GM12878 (cell line): ENCODE data around the gene AARSD1. TPM values are rescaled to one million over a fixed set of nuclear protein-coding genes. Genes with fewer than 3 reads are reported as not detected.
"Not testable (repeated sequence)": the region's sequence is repeated elsewhere in the genome, so short reads cannot be mapped to it uniquely, and the experiment has no call there.

Source experiments
- ATAC-seq: fragments of 200-7000 bp; cut with Tn5 transposase; 3 replicates; pipeline ENCODE4 v1.9.1; 2020; ENCODE audit warnings: mild to moderate bottlenecking, moderate library complexity
- BruUV-seq: library from RNA; stranded (reverse); fragments of 400-500 nt; replicated peaks from 2 replicates; lab custom pipeline; 2021; lab: Mats Ljungman, UMichigan
- CTCF ChIA-PET: fragments of 300-600 bp; sonication (Branson Sonifier 250); formaldehyde crosslinking; extraction: SDS; loops from one replicate; lab custom pipeline; 2021; ENCODE audit warnings: inconsistent platforms; lab: Yijun Ruan, JAX
- POLR2A ChIA-PET: fragments of 350-600 bp; formaldehyde crosslinking; extraction: SDS; loops from one replicate; lab custom pipeline; 2021; ENCODE audit warnings: inconsistent platforms; lab: Charles Lee
- RAD21 ChIA-PET: fragments of 300-600 bp; sonication (Branson Sonifier 250); formaldehyde crosslinking; loops from one replicate; lab custom pipeline; 2023; ENCODE audit warnings: antibody characterized with exemption; ENCODE audit not compliant: unreplicated experiment; lab: Charles Lee
- SMC1A ChIA-PET: fragments of 300-600 bp; sonication (Branson Sonifier 250); formaldehyde crosslinking; loops from one replicate; lab custom pipeline; 2023; ENCODE audit not compliant: unreplicated experiment, uncharacterized antibody; lab: Charles Lee
- DNase-seq: peaks from one replicate; pipeline ENCODE4 v3.0.0-alpha.2; 2011; ENCODE audit warnings: low read depth, low spot score
- FAIRE-seq: peaks from 3 replicates; lab custom pipeline; 2011; peaks lifted over from hg19 to GRCh38; lab: Jason Lieb, UNC
- H2AFZ ChIP-seq: 2 replicates; pipeline ENCODE4 v1.6.0; 2011; ENCODE audit warnings: low read depth, low read length, control low read depth; ENCODE audit not compliant: control insufficient read depth
- H3K27ac ChIP-seq: 2 replicates; pipeline ENCODE4 v1.5.1; 2011; ENCODE audit warnings: control low read depth; ENCODE audit not compliant: control insufficient read depth, insufficient read depth
- H3K27me3 ChIP-seq, 2 experiments: replicated peaks in 1 of 2; 2 replicates each; pipeline versions ENCODE4 v1.6.0 to v1.6.1; 2011; ENCODE audit warnings: low read length in 1 of 2; ENCODE audit not compliant: control insufficient read depth in 2 of 2, insufficient read depth in 2 of 2
- H3K36me3 ChIP-seq, 2 experiments: 2 replicates each; pipeline ENCODE4 v1.5.1; 2011; ENCODE audit warnings: low read length in 1 of 2; ENCODE audit not compliant: control insufficient read depth in 2 of 2, insufficient read depth in 2 of 2
- H3K4me1 ChIP-seq: 2 replicates; pipeline ENCODE4 v1.6.1; 2011; ENCODE audit warnings: mild to moderate bottlenecking, low read length, moderate library complexity, mixed read lengths; ENCODE audit not compliant: control insufficient read depth, insufficient read depth
- H3K4me2 ChIP-seq: 2 replicates; pipeline ENCODE4 v1.6.0; 2011; ENCODE audit warnings: control low read depth; ENCODE audit not compliant: control insufficient read depth, insufficient read depth
- H3K4me3 ChIP-seq: fragments of 200-600 bp; sonication (generic); 2 replicates; pipeline ENCODE4 v1.5.1; 2016
- H3K79me2 ChIP-seq: 2 replicates; pipeline ENCODE4 v1.6.0; 2011; ENCODE audit warnings: low read length; ENCODE audit not compliant: control insufficient read depth, insufficient read depth
- H3K9ac ChIP-seq: 2 replicates; pipeline ENCODE4 v1.8.0; 2011; ENCODE audit warnings: low read length, control low read depth, mixed read lengths; ENCODE audit not compliant: control insufficient read depth, insufficient read depth
- H3K9me3 ChIP-seq: replicated peaks from 3 replicates; pipeline ENCODE4 v1.5.1; 2011; ENCODE audit warnings: mild to moderate bottlenecking, low read length; ENCODE audit not compliant: control insufficient read depth, insufficient read depth
- H4K20me1 ChIP-seq: 2 replicates; pipeline ENCODE4 v1.6.0; 2011; ENCODE audit not compliant: control insufficient read depth, insufficient read depth
- BCL11A ChIP-seq: IDR thresholded peaks from 2 replicates; pipeline ENCODE4 v1.6.1; 2011; ENCODE audit warnings: low read depth, low read length
- CBX5 ChIP-seq: sonication (generic); IDR thresholded peaks from 2 replicates; pipeline ENCODE4 v1.6.1; 2016; ENCODE audit warnings: low read depth, moderate library complexity, mild to moderate bottlenecking, inconsistent platforms
- CHD2 ChIP-seq: IDR thresholded peaks from 2 replicates; pipeline ENCODE4 v1.6.1; 2011; ENCODE audit warnings: low read depth, low read length, improper control_type of control experiment, borderline replicate concordance
- ESRRA ChIP-seq: IDR thresholded peaks from 2 replicates; pipeline ENCODE4 v1.6.1; 2012; ENCODE audit warnings: mild to moderate bottlenecking, low read length, improper control_type of control experiment
- EZH2 ChIP-seq: IDR thresholded peaks from 2 replicates; pipeline ENCODE4 v1.6.1; 2012; ENCODE audit warnings: low read depth, mild to moderate bottlenecking, control low read depth, inconsistent platforms, low read length, borderline replicate concordance; ENCODE audit not compliant: control insufficient read depth
- GABPA ChIP-seq: IDR thresholded peaks from 2 replicates; pipeline ENCODE4 v1.6.1; 2014; ENCODE audit warnings: antibody characterized with exemption, low read depth, mild to moderate bottlenecking, inconsistent platforms
- GATAD2B ChIP-seq: fragments of 450-650 bp; conservative IDR thresholded peaks from 2 replicates; pipeline ENCODE4 v1.6.1; 2017; ENCODE audit warnings: low read depth, mild to moderate bottlenecking, moderate library complexity
- MYC ChIP-seq: IDR thresholded peaks from 2 replicates; pipeline ENCODE4 v1.6.1; 2011; ENCODE audit warnings: mild to moderate bottlenecking, low read length, moderate library complexity, inconsistent platforms; ENCODE audit not compliant: insufficient read depth, insufficient replicate concordance, insufficient read length, severe bottlenecking
- NBN ChIP-seq: fragments of 450-650 bp; IDR thresholded peaks from 2 replicates; pipeline ENCODE4 v1.6.1; 2016
- NFYA ChIP-seq: IDR thresholded peaks from 2 replicates; pipeline ENCODE4 v1.6.1; 2011; ENCODE audit warnings: low read depth, mild to moderate bottlenecking, low read length, improper control_type of control experiment, borderline replicate concordance
- NFYB ChIP-seq: IDR thresholded peaks from 2 replicates; pipeline ENCODE4 v1.6.1; 2011; ENCODE audit warnings: low read depth, mild to moderate bottlenecking, low read length, improper control_type of control experiment, moderate library complexity; ENCODE audit not compliant: insufficient read depth
- NR2C2 ChIP-seq: IDR thresholded peaks from 2 replicates; pipeline ENCODE4 v1.6.1; 2011; ENCODE audit warnings: borderline replicate concordance, low read depth; ENCODE audit not compliant: control insufficient read depth, insufficient read length
- PML ChIP-seq: IDR thresholded peaks from 2 replicates; pipeline ENCODE4 v1.6.1; 2012; ENCODE audit warnings: low read length, inconsistent platforms
- SIX5 ChIP-seq: IDR thresholded peaks from 2 replicates; pipeline ENCODE4 v1.6.1; 2011; ENCODE audit warnings: mild to moderate bottlenecking, low read depth, low read length, moderate library complexity; ENCODE audit not compliant: severe bottlenecking
- SMAD1 ChIP-seq: fragments of 450-650 bp; IDR thresholded peaks from 2 replicates; pipeline ENCODE4 v1.6.1; 2018; ENCODE audit warnings: mild to moderate bottlenecking, low read depth; ENCODE audit not compliant: partially characterized antibody
- TCF12 ChIP-seq: IDR thresholded peaks from 2 replicates; pipeline ENCODE4 v1.6.1; 2011; ENCODE audit warnings: low read depth, mild to moderate bottlenecking, low read length
- ZSCAN29 ChIP-seq: fragments of 450-650 bp; IDR thresholded peaks from 2 replicates; pipeline ENCODE4 v1.6.1; 2017; ENCODE audit warnings: mild to moderate bottlenecking, moderate library complexity
- WGBS: methylation state at CpG from one replicate; pipeline ENCODE4 v1.1.6; 2016; ENCODE audit warnings: low lambda C conversion rate; ENCODE audit not compliant: insufficient replicate concordance, insufficient coverage; ENCODE audit errors: missing lambda C conversion rate; 5-methylcytosine and 5-hydroxymethylcytosine counted together
- in situ Hi-C: fragments of 300-500 bp; cut with MboI; formaldehyde crosslinking; loops from 9 replicates; pipeline ENCODE4 v1.14.3; 2018; ENCODE audit warnings: mixed read lengths
- intact Hi-C: fragments of 100-400 bp; cut with micrococcal nuclease; formaldehyde crosslinking; loops from one replicate; pipeline ENCODE4 v1.14.2; 2022; ENCODE audit not compliant: unreplicated experiment
- polyA plus RNA-seq, 11 experiments: library from polyadenylated mRNA; depleted of rRNA in 4 of 11; unstranded in 6 of 11; stranded (reverse) in 5 of 11; fragments of >200 nt; fragmentation: Nextera tagmentation in 4 of 11; fragmentation: Illumina TruSeq in 1 of 11; extraction: Ambion mirVana in 4 of 11; extraction: Trizol in 1 of 11; gene quantifications; 1 replicate in 1 of 11; 2 replicates in 10 of 11; pipeline versions ENCODE4 v1.2.1 to v1.2.3, GENCODE V29; 2011 to 2016; ENCODE audit warnings: inconsistent platforms in 2 of 11, missing spikeins in 2 of 11, low read depth in 1 of 11
- total RNA-seq, 4 experiments: library from RNA; depleted of rRNA in 3 of 4; stranded (reverse); fragments of >200 nt in 3 of 4; fragmentation: Illumina TruSeq in 1 of 4; extraction: Trizol in 1 of 4; gene quantifications; 2 replicates each; pipeline versions ENCODE4 v1.2.1 to v1.2.3, GENCODE V29; 2013 to 2021
- TF ChIP-seq, protein P1 (sequence below): IDR thresholded peaks from 2 replicates; pipeline ENCODE4 v1.6.1; 2012; ENCODE audit warnings: low read depth, low read length, improper control_type of control experiment
- TF ChIP-seq, protein P2 (sequence below): fragments of 450-650 bp; IDR thresholded peaks from 2 replicates; pipeline ENCODE4 v1.6.1; 2017; ENCODE audit warnings: antibody characterized with exemption, mild to moderate bottlenecking, moderate library complexity

The AARSD1 gene
- total and polyA plus RNA-seq, 10 of the 15 experiments (the other 5 are each of a cell fraction or from before 2014, with no cell fraction given), result 32.2 to 86.2 (median 52.8) TPM

DNA sequence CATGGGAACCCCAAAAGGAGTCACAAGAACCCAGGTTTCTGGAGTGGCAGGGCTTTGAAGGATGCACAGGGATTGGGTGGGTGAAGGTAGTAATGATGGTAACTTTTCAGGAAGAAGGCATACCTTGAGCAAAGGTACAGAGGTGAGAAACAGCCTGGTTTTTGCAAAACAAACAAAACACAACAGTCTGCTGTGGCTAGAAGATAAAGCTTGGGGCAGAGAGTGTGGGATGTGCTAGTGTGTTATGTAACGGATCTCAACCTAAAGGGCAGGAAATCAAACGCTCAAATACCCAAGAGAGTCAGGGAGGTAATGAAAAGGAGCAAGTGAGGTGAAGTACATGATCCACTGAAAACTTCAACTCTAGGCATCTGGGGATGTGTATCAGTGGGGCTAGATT is 11.0 kb upstream of the AARSD1 start:
- no peak for ATAC-seq
- no peak overlapping the region for H2AFZ ChIP-seq
- POLR2A ChIA-PET, result interaction anchor here (0.6 to 1.2 kb wide), 4 partner anchors 9 to 214 kb away, joined by 3 to 8 read pairs (median 5); no protein-coding TSS in a partner anchor

DNA sequence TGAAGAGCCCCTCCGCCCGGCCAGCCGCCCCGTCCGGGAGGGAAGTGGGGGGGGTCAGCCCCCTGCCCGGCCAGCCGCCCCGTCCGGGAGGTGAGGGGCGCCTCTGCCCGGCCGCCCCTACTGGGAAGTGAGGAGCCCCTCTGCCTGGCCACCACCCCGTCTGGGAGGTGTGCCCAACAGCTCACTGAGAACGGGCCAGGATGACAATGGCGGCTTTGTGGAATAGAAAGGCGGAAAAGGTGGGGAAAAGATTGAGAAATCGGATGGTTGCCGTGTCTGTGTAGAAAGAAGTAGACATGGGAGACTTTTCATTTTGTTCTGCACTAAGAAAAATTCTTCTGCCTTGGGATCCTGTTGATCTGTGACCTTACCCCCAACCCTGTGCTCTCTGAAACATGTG is 9.1 kb upstream of the AARSD1 start:
- 85% methylated on average over 6 of the region's 18 CpGs for whole genome bisulfite sequencing
- H3K27me3 ChIP-seq, in situ Hi-C loops, H3K9me3 ChIP-seq, SMC1A ChIA-PET, H2AFZ ChIP-seq, DNase-seq, BruUV-seq, H3K9ac ChIP-seq, RAD21 ChIA-PET, intact Hi-C loops, H4K20me1 ChIP-seq, CTCF ChIA-PET, FAIRE-seq, H3K4me1 ChIP-seq, H3K27ac ChIP-seq, H3K36me3 ChIP-seq, H3K4me2 ChIP-seq, H3K4me3 ChIP-seq, H3K79me2 ChIP-seq, ATAC-seq: not testable (repeated sequence)
- POLR2A ChIA-PET, result interaction anchor here (0.6 kb wide), 1 partner anchor 249 kb away, joined by 3 read pairs; no protein-coding TSS in a partner anchor

More for the DNA sequence above, 11.0 kb upstream of the AARSD1 start:
- ChIA-PET CTCF (interaction anchor here (1.0 to 1.6 kb wide), 2 partner anchors 46 to 212 kb away, joined by 3 read pairs; no protein-coding TSS in a partner anchor), RAD21 (no interaction called here), SMC1A (interaction anchor here (1.6 kb wide), 1 partner anchor 23 kb away, joined by 5 read pairs; the partner anchor contains the start of gene RPL27)
- intact Hi-C loops, result no loop called here
- no peak overlapping the region for H3K4me3 ChIP-seq
- 3% methylated on average over 2 of the region's 2 CpGs for WGBS
- H3K79me2 ChIP-seq, result peaks cover 3% of the 10 kb centered on the region
- H3K27me3 ChIP-seq, result no peaks in the 10 kb centered on the region
- no peak overlapping the region for H3K9ac ChIP-seq
- no peaks in the 10 kb centered on the region for H4K20me1 ChIP-seq
- peaks cover 9% of the 10 kb centered on the region for H3K4me1 ChIP-seq
- H3K27ac ChIP-seq, result no peak overlapping the region
- no peak overlapping the region for H3K4me2 ChIP-seq
- no peak for FAIRE-seq
- no peaks in the 10 kb centered on the region for H3K36me3 ChIP-seq
- no peak for DNase-seq
- no peaks in the 10 kb centered on the region for H3K9me3 ChIP-seq
- in situ Hi-C loops, result no loop called here
- no peak for TF ChIP-seq NR2C2
- no peak for TF ChIP-seq NFYB
- TF ChIP-seq PML, result no peak
- no peak for TF ChIP-seq BCL11A
- no peak for TF ChIP-seq SIX5
- TF ChIP-seq NBN, result no peak
- TF ChIP-seq CHD2, result no peak
- no peak for TF ChIP-seq CBX5
- TF ChIP-seq ESRRA, result no peak
- no peak for TF ChIP-seq TCF12
- no peak for TF ChIP-seq NFYA
- TF ChIP-seq GATAD2B, result no peak
- TF ChIP-seq, protein P1, sequence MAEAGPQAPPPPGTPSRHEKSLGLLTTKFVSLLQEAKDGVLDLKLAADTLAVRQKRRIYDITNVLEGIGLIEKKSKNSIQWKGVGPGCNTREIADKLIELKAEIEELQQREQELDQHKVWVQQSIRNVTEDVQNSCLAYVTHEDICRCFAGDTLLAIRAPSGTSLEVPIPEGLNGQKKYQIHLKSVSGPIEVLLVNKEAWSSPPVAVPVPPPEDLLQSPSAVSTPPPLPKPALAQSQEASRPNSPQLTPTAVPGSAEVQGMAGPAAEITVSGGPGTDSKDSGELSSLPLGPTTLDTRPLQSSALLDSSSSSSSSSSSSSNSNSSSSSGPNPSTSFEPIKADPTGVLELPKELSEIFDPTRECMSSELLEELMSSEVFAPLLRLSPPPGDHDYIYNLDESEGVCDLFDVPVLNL, result no peak
- TF ChIP-seq, protein P2, sequence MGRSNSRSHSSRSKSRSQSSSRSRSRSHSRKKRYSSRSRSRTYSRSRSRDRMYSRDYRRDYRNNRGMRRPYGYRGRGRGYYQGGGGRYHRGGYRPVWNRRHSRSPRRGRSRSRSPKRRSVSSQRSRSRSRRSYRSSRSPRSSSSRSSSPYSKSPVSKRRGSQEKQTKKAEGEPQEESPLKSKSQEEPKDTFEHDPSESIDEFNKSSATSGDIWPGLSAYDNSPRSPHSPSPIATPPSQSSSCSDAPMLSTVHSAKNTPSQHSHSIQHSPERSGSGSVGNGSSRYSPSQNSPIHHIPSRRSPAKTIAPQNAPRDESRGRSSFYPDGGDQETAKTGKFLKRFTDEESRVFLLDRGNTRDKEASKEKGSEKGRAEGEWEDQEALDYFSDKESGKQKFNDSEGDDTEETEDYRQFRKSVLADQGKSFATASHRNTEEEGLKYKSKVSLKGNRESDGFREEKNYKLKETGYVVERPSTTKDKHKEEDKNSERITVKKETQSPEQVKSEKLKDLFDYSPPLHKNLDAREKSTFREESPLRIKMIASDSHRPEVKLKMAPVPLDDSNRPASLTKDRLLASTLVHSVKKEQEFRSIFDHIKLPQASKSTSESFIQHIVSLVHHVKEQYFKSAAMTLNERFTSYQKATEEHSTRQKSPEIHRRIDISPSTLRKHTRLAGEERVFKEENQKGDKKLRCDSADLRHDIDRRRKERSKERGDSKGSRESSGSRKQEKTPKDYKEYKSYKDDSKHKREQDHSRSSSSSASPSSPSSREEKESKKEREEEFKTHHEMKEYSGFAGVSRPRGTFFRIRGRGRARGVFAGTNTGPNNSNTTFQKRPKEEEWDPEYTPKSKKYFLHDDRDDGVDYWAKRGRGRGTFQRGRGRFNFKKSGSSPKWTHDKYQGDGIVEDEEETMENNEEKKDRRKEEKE, result no peak
- TF ChIP-seq MYC, result no peak
- TF ChIP-seq GABPA, result no peak
- no peak for TF ChIP-seq EZH2
- TF ChIP-seq ZSCAN29, result no peak
- TF ChIP-seq SMAD1, result no peak
- BruUV-seq, result no TSS peak
